Fibroblast of skin of back (primary cell): ENCODE data around the gene LPCAT2.

Source experiments
- DNase-seq: peaks from one replicate; pipeline ENCODE4 v3.0.0-alpha.2; 2013

LPCAT2 gene

GRCh38 chr16:55505333-55506015, 3.4 kb upstream of the LPCAT2 start:
- DNase-seq, result no peak

- no peak for DNase-seq
Observed at GRCh38 chr16:55506083-55506482, 2.8 kb upstream of the LPCAT2 start.

- DNase-seq, result no peak
Observed at GRCh38 chr16:55506708-55507107, 2.2 kb upstream of the LPCAT2 start.

- no peak for DNase-seq
Observed at GRCh38 chr16:55508271-55508921, 476 bp upstream of the LPCAT2 start.

- DNase-seq, result no peak
Observed at GRCh38 chr16:55510185-55510805, 1.4 kb downstream of the LPCAT2 start.

GRCh38 chr16:55512941-55513340, 4.1 kb downstream of the LPCAT2 start:
- DNase-seq, result no peak

GRCh38 chr16:55513616-55514015, 4.7 kb downstream of the LPCAT2 start:
- peak; percentile 34 for DNase-seq

- DNase-seq, result peak; percentile 85
Observed at GRCh38 chr16:55515111-55515510, 6.2 kb downstream of the LPCAT2 start.

- no peak for DNase-seq
Observed at GRCh38 chr16:55521792-55522191, 12.9 kb downstream of the LPCAT2 start.

- no peak for DNase-seq
Observed at GRCh38 chr16:55526441-55526840, 17.6 kb downstream of the LPCAT2 start.

- DNase-seq, result no peak
Observed at GRCh38 chr16:55527885-55528284, 19.0 kb downstream of the LPCAT2 start.

- DNase-seq, result no peak
Observed at GRCh38 chr16:55529018-55529417, 20.1 kb downstream of the LPCAT2 start.

- DNase-seq, result no peak
Observed at GRCh38 chr16:55530316-55530856, 21.5 kb downstream of the LPCAT2 start.

GRCh38 chr16:55532227-55532626, 23.4 kb downstream of the LPCAT2 start:
- peak; percentile 25 for DNase-seq

- DNase-seq, result peak; percentile 56
Observed at GRCh38 chr16:55534756-55535155, 25.9 kb downstream of the LPCAT2 start.

GRCh38 chr16:55539049-55539448, 30.2 kb downstream of the LPCAT2 start:
- peak; percentile 39 for DNase-seq

- DNase-seq, result no peak
Observed at GRCh38 chr16:55539488-55539887, 30.6 kb downstream of the LPCAT2 start.

GRCh38 chr16:55540221-55540620, 31.3 kb downstream of the LPCAT2 start:
- no peak for DNase-seq

- DNase-seq, result peak; percentile 80
Observed at GRCh38 chr16:55542459-55543082, 33.7 kb downstream of the LPCAT2 start.

GRCh38 chr16:55543472-55543871, 34.6 kb downstream of the LPCAT2 start:
- DNase-seq, result peak; percentile 45

GRCh38 chr16:55552621-55553020, 43.7 kb downstream of the LPCAT2 start:
- DNase-seq, result peak; percentile 94

- DNase-seq, result no peak
Observed at GRCh38 chr16:55555436-55555835, 46.6 kb downstream of the LPCAT2 start.

- no peak for DNase-seq
Observed at GRCh38 chr16:55557186-55557585, 48.3 kb downstream of the LPCAT2 start.
